OCI-LY7 (cell line): Measurements from ENCODE around the gene PSG5.

Experiments
- EZH2phosphoT487 ChIP-seq: fragments of 200-600 bp; sonication (generic); IDR thresholded peaks from 2 replicates; pipeline ENCODE4 v1.6.1; 2018; ENCODE audit warnings: low read depth, borderline replicate concordance, mild to moderate bottlenecking, mixed run types, antibody characterized with exemption, low read length, moderate library complexity, mixed read lengths
- TF ChIP-seq, protein P1 (sequence below): fragments of 200-600 bp; sonication (generic); conservative IDR thresholded peaks from 2 replicates; pipeline ENCODE4 v1.5.1; 2014; ENCODE audit warnings: mild to moderate bottlenecking, antibody characterized with exemption, low read length, moderate library complexity, mixed read lengths

DNA sequence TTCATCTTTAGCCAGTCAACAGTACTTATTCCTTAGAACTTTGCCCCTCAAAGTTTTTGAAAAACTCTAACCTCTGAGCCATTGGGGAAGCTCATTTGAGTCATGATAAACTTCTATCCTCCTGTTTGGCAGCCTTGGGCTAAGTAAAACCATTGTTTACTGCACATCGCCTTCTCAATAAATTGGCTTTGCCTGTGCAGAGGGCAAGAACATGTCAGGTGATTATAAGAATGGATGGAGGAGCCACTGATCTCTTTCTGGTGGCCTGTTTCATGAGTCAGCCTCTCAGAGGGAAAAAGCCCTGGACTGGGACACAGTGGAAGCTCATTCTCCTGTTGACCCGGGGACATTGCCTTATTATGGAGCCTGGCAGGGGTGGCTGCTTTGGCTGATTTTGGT, 38.5 kb upstream of the PSG5 start:
- TF ChIP-seq, protein P1, sequence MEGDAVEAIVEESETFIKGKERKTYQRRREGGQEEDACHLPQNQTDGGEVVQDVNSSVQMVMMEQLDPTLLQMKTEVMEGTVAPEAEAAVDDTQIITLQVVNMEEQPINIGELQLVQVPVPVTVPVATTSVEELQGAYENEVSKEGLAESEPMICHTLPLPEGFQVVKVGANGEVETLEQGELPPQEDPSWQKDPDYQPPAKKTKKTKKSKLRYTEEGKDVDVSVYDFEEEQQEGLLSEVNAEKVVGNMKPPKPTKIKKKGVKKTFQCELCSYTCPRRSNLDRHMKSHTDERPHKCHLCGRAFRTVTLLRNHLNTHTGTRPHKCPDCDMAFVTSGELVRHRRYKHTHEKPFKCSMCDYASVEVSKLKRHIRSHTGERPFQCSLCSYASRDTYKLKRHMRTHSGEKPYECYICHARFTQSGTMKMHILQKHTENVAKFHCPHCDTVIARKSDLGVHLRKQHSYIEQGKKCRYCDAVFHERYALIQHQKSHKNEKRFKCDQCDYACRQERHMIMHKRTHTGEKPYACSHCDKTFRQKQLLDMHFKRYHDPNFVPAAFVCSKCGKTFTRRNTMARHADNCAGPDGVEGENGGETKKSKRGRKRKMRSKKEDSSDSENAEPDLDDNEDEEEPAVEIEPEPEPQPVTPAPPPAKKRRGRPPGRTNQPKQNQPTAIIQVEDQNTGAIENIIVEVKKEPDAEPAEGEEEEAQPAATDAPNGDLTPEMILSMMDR = no peak
- no peak for TF ChIP-seq EZH2phosphoT487
